ES-I3 (cell line): ENCODE data around the gene RYR2.

Source experiments
- H3K36me3 ChIP-seq: 2 replicates; pipeline ENCODE4 v1.6.1; 2013; ENCODE audit warnings: mild to moderate bottlenecking, low read length, control low read depth, moderate library complexity; ENCODE audit not compliant: insufficient read depth
- H3K4me1 ChIP-seq: 2 replicates; pipeline ENCODE4 v1.6.1; 2013; ENCODE audit warnings: mild to moderate bottlenecking, control low read depth, low read length; ENCODE audit not compliant: insufficient read depth
- H3K9ac ChIP-seq: 2 replicates; pipeline ENCODE4 v1.6.1; 2013; ENCODE audit warnings: low read depth, mild to moderate bottlenecking, low read length, moderate library complexity
- H3K9me3 ChIP-seq: 2 replicates; pipeline ENCODE4 v1.6.1; 2013; ENCODE audit warnings: mild to moderate bottlenecking, low read length, moderate library complexity; ENCODE audit not compliant: control insufficient read depth, insufficient read depth

RYR2 gene

GRCh38 chr1:237394281-237394680 is 352.3 kb downstream of the RYR2 start:
- Histone ChIP-seq H3K36me3 (no peaks in the 10 kb centered on the region), H3K9me3 (peaks cover 11% of the 10 kb centered on the region), H3K9ac (no peak overlapping the region), H3K4me1 (peaks cover 15% of the 10 kb centered on the region)

GRCh38 chr1:237396426-237396825 is 354.4 kb downstream of the RYR2 start:
- Histone ChIP-seq H3K36me3 (no peaks in the 10 kb centered on the region), H3K9me3 (peaks cover 14% of the 10 kb centered on the region), H3K4me1 (peaks cover 15% of the 10 kb centered on the region), H3K9ac (no peak overlapping the region)

GRCh38 chr1:237398751-237399150 is 356.8 kb downstream of the RYR2 start:
- Histone ChIP-seq H3K9me3 (peaks cover 17% of the 10 kb centered on the region), H3K9ac (no peak overlapping the region)

GRCh38 chr1:237405912-237406311 is 363.9 kb downstream of the RYR2 start:
- peaks cover 3% of the 10 kb centered on the region; the same call in 1 of the 2 replicates for H3K9me3 ChIP-seq
- H3K4me1 ChIP-seq: no peaks in the 10 kb centered on the region
- H3K9ac ChIP-seq: no peak overlapping the region
- no peaks in the 10 kb centered on the region for H3K36me3 ChIP-seq

More at GRCh38 chr1:237398751-237399150, 356.8 kb downstream of the RYR2 start:
- Histone ChIP-seq H3K36me3 (no peaks in the 10 kb centered on the region), H3K4me1 (peaks cover 11% of the 10 kb centered on the region)

- Histone ChIP-seq H3K9me3 (no peaks in the 10 kb centered on the region), H3K4me1 (peaks cover 13% of the 10 kb centered on the region; the same call in 1 of the 2 replicates), H3K9ac (no peak overlapping the region), H3K36me3 (no peaks in the 10 kb centered on the region)
These were observed 369.6 kb downstream of the RYR2 start for GRCh38 chr1:237411621-237412020.

GRCh38 chr1:237416924-237417655 is 375.1 kb downstream of the RYR2 start:
- peaks cover 5% of the 10 kb centered on the region; the same call in 1 of the 2 replicates for H3K4me1 ChIP-seq
- H3K36me3 ChIP-seq: no peaks in the 10 kb centered on the region
- H3K9ac ChIP-seq: no peak overlapping the region
- no peaks in the 10 kb centered on the region for H3K9me3 ChIP-seq

GRCh38 chr1:237428809-237429208 is 386.8 kb downstream of the RYR2 start:
- no peaks in the 10 kb centered on the region for H3K36me3 ChIP-seq
- H3K9me3 ChIP-seq: no peaks in the 10 kb centered on the region
- H3K9ac ChIP-seq: no peak overlapping the region
- no peaks in the 10 kb centered on the region for H3K4me1 ChIP-seq

- Histone ChIP-seq H3K9ac (no peak overlapping the region), H3K36me3 (no peaks in the 10 kb centered on the region), H3K4me1 (no peaks in the 10 kb centered on the region), H3K9me3 (no peaks in the 10 kb centered on the region)
These were observed 387.3 kb downstream of the RYR2 start for GRCh38 chr1:237429252-237429651.

GRCh38 chr1:237431448-237431847 is 389.5 kb downstream of the RYR2 start:
- H3K36me3 ChIP-seq: no peaks in the 10 kb centered on the region
- no peaks in the 10 kb centered on the region for H3K4me1 ChIP-seq
- no peak overlapping the region for H3K9ac ChIP-seq
- H3K9me3 ChIP-seq: no peaks in the 10 kb centered on the region

- Histone ChIP-seq H3K36me3 (no peaks in the 10 kb centered on the region), H3K9ac (no peak overlapping the region), H3K4me1 (no peaks in the 10 kb centered on the region), H3K9me3 (no peaks in the 10 kb centered on the region)
These were observed 398.4 kb downstream of the RYR2 start for GRCh38 chr1:237440346-237440745.

GRCh38 chr1:237444120-237444790 is 402.3 kb downstream of the RYR2 start:
- Histone ChIP-seq H3K4me1 (no peaks in the 10 kb centered on the region), H3K36me3 (no peaks in the 10 kb centered on the region), H3K9ac (no peak overlapping the region), H3K9me3 (no peaks in the 10 kb centered on the region)

GRCh38 chr1:237448042-237448441 is 406.1 kb downstream of the RYR2 start:
- H3K9me3 ChIP-seq: no peaks in the 10 kb centered on the region
- H3K9ac ChIP-seq: no peak overlapping the region
- no peaks in the 10 kb centered on the region for H3K4me1 ChIP-seq
- H3K36me3 ChIP-seq: no peaks in the 10 kb centered on the region

GRCh38 chr1:237457573-237457972 is 415.6 kb downstream of the RYR2 start:
- Histone ChIP-seq H3K4me1 (no peaks in the 10 kb centered on the region), H3K9ac (no peak overlapping the region), H3K36me3 (no peaks in the 10 kb centered on the region), H3K9me3 (no peaks in the 10 kb centered on the region)

GRCh38 chr1:237467320-237467719 is 425.3 kb downstream of the RYR2 start:
- Histone ChIP-seq H3K9me3 (no peaks in the 10 kb centered on the region), H3K36me3 (no peaks in the 10 kb centered on the region), H3K9ac (no peak overlapping the region), H3K4me1 (no peaks in the 10 kb centered on the region)

GRCh38 chr1:237470712-237471338 is 428.8 kb downstream of the RYR2 start:
- H3K9ac ChIP-seq: no peak overlapping the region

More at GRCh38 chr1:237470712-237471338, 428.8 kb downstream of the RYR2 start:
- no peaks in the 10 kb centered on the region for H3K4me1 ChIP-seq
- no peaks in the 10 kb centered on the region for H3K36me3 ChIP-seq
- no peaks in the 10 kb centered on the region for H3K9me3 ChIP-seq
